GM12801 (cell line): ENCODE results near the gene C19orf44.

Experiments
- TF ChIP-seq, protein P1 (sequence below): IDR thresholded peaks from one replicate; pipeline ENCODE4 v1.5.1; 2011; ENCODE audit warnings: control low read depth; ENCODE audit not compliant: insufficient read length; ENCODE audit errors: extremely low read depth

Gene C19orf44

GRCh38 chr19:16463341-16463990 is 32.7 kb upstream of the C19orf44 start:
- TF ChIP-seq, protein P1, sequence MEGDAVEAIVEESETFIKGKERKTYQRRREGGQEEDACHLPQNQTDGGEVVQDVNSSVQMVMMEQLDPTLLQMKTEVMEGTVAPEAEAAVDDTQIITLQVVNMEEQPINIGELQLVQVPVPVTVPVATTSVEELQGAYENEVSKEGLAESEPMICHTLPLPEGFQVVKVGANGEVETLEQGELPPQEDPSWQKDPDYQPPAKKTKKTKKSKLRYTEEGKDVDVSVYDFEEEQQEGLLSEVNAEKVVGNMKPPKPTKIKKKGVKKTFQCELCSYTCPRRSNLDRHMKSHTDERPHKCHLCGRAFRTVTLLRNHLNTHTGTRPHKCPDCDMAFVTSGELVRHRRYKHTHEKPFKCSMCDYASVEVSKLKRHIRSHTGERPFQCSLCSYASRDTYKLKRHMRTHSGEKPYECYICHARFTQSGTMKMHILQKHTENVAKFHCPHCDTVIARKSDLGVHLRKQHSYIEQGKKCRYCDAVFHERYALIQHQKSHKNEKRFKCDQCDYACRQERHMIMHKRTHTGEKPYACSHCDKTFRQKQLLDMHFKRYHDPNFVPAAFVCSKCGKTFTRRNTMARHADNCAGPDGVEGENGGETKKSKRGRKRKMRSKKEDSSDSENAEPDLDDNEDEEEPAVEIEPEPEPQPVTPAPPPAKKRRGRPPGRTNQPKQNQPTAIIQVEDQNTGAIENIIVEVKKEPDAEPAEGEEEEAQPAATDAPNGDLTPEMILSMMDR = no peak

DNA sequence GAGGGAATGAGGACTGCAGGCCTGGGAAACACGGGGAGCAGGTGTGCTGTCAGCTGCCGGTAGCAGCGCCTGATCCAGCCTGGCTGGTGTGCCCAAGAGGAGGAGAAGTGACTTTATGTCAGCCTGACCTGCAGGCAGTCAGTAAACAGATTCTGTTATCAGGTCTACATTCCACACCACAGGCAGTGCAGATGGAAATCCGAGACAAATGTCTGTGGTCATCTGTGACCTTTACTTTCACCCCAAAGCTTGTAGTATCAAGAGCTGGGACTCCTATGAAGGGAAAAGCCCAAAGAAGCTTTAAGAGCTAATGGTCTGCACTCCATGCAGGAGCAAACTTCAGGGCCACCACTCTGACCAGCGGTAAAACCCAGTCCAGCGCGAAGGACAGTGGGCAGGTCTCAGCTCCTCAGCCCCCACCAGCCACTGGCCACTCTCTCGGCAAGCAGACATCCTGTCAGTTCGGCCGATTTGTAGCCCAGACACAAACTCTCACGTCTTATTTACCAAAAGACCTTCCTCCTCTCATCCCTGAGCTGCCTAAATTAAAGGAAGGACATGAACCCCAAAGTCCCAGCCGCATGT is 32.1 kb upstream of the C19orf44 start:
- TF ChIP-seq, protein P1 = no peak

GRCh38 chr19:16465239-16465638 is 31.0 kb upstream of the C19orf44 start:
- TF ChIP-seq, protein P1 = no peak

- TF ChIP-seq, protein P1 = no peak
Observed at GRCh38 chr19:16467581-16467980, 28.6 kb upstream of the C19orf44 start.

GRCh38 chr19:16470541-16470910 is 25.7 kb upstream of the C19orf44 start:
- TF ChIP-seq, protein P1 = no peak

GRCh38 chr19:16470911-16471811 is 25.0 kb upstream of the C19orf44 start:
- TF ChIP-seq, protein P1 = no peak

- TF ChIP-seq, protein P1 = no peak
Observed at GRCh38 chr19:16472992-16473391, 23.2 kb upstream of the C19orf44 start.
